T follicular helper cell (primary cell): ENCODE measurements around the gene C7orf57.
"Not testable (repeated sequence)": the region's sequence is repeated elsewhere in the genome, so short reads cannot be mapped to it uniquely, and the experiment has no call there.

Experiments used
- DNase-seq: peaks from one replicate; pipeline ENCODE4 v3.0.0-alpha.2; 2020; ENCODE audit warnings: low read depth
- total RNA-seq, 2 experiments: gene quantifications; one replicate each; lab custom pipeline; 2026; lab: John Stamatoyannopoulos, UW

C7orf57 gene
- 0.96 to 3.7 reads per million in 2 experiments for total RNA-seq

DNA sequence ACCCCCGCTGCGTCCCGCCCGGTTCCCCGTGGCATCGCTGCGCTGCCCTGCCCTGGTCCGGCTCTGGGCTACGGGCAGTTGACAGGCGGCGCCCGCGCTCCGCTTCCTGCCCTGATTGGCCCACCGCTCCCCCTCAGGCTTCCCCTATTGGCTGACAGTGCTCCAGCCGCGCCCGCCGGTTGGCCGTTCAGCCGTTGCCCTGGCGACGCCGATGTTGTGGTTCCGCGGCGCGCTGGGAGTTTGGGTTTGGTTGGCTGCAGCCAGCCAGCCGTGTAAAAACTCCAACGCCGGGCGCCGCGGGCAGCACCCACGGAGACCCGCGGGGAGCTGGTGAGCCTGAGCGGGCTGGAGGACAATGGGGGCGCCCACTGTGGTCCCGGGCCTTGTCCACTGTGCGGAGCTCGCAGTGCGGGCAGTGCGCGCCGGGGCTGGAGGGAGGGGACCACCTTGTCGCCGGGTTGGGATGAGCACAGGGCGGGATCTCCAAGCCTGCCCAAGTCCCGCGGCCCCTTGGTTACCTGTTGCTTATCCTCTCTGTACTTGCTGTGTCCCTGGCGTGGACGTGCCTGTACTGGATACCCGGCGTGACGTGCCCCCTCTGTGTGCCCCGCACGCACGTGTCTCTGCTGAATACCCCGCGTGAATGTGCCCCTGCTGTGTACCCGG lies at the start of gene C7orf57:
Gene C7orf57 (plus strand): TSS at position 243 of the 666 bp plus-strand sequence. CDS start 766 bp downstream, outside the sequence.
- peak; percentile 83 for DNase-seq

DNA sequence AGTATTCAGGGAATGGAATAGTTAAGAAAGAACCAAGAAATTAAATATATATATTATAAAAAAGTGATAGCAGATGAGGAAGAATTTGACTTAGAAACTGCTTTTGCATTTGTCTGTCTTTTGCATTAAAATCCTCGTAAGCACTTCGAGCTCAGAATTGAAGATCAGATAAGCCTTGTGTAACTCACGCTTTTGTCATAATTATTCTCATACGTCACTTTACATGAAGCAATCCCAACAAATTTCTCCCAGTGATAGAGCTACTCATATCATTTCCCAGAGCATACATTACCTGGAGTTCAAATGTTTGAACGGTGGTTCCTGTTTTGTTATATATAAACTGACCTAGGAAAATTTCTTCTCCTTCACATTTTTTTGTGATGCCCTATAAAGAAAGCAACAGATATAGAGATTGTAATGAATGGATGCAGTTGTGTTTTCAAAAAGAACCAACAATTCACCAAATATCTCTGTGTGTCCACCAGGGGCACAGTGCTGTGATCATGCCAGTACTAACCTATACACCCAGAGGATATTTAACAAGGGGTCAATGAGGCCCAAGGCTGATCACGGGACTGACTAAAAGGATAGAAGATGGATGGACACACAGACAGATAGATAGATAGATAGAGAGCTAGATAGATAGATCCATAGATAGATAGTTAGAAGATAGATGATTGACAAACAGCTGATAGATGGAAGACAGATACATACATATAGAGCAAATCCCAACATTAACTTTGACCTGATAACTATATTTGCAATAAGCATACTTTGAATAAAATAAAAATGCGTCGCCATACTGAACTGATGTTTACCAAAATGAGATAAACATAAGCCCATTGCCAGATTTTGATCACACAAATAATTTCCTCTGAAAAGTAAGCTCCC lies 46.6 kb upstream of the C7orf57 start:
- no peak for DNase-seq

DNA sequence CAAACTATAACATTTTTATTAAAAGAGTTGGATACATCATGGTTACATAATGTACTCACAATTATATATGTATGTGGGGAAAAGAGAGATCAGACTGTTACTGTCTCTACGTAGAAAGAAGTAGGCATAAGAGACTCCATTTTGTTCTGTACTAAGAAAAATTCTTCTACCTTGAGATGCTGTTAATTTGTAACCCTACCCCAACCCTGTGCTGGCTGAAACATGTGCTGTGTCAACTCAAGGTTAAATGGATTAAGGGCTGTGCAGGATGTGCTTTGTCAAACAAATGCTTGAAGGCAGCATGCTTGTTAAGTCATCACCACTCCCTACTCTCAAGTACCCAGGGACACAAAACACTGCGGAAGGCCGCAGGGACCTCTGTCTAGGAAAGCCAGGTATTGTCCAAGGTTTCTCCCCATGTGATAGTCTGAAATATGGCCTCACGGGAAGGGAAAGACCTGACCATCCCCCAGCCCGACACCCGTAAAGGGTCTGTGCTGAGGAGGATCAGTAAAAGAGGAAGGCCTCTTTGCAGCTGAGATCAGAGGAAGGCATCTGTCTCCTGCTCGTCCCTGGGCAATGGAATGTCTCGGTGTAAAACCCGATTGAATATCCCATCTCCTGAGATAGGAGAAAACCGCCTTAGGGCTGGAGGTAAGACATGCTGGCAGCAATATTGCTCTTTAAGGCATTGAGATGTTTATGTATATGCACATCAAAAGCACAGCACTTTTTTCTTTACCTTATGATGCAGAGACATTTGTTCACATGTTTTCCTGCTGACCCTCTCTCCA lies 45.5 kb upstream of the C7orf57 start:
- DNase-seq, result not testable (repeated sequence)

DNA sequence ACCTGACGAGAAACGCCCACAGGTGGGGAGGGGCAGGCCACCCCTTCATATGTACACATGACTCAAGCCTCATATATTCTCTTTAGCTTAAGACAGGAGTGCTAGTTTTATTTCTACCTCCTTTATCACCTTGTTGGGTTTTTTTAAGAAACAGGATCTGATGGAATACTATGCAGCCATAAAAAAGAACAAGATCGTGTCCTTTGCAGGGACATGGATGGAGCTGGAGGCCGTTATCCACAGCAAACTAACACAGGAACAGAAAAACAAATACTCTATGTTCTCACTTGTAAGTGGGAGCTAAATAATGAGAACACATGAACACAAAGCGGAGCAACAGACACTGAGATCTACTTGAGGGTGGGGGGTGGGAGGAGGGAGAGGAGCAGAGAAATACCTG lies 44.8 kb upstream of the C7orf57 start:
- DNase-seq, result no peak

DNA sequence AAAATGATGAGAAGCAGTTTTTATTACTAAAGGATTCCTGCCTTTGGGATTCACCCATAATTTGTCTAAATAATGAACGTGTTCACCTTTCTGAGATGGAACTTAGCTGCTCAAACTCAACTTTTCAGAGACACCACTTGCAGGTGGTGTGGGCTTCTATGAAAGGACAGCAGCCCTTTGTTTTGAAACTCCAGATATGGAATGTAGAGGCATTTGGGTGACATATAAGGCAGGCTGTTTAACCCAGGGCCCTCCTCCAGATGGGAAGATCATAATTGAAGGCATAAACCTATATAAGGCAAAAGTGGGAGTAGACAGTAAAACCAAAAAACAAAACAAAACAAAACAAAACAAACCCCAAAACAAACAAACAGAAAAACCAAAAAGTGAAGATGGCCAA lies 44.1 kb upstream of the C7orf57 start:
- DNase-seq, result no peak

DNA sequence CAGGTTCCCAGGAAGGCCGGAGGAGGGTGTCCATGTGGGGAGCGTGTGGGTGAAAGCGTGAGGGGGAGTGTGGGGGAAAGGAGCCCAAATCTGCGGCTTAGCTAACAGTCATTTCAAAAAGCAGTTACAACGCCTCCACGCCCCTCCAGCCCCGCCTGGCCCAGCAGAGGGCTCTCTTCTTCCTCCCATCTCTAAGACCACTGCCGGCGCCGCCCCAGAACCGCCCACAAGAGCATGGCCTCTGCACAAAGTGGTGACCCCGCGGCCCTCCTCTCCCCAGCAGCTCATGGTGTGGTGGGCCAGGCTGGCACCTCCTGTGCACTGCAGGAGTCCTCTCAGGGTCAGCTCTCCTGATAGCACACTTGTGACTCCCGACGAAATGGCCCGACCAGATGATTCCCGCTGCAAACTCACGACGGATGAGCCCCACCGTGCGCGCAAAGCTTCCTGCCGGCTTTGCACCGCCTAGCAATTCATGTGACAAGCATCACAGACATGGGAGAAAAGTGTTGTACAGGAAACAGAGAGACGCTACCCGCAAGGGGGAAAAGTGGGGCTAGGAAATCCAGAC lies 43.5 kb upstream of the C7orf57 start:
- peak; percentile 70 for DNase-seq

DNA sequence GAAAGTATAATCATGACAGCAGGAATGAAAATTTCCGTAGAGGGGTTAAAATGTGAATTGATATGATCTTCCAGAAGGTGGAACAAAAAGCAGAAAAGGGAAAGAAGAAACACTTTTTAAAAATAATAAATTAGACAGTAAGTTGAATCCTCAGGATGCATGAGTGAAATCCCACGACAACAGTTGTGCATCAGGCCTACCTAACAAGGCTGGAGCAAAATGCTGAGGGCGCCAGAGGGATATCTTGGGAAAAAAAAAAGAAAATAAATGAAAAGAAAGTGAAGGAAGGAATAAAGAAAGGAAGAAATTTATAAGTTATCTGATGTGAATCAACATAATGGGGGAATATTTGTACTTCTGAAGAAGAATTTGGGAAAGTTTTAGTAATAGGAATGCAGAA lies 42.9 kb upstream of the C7orf57 start:
- no peak for DNase-seq

DNA sequence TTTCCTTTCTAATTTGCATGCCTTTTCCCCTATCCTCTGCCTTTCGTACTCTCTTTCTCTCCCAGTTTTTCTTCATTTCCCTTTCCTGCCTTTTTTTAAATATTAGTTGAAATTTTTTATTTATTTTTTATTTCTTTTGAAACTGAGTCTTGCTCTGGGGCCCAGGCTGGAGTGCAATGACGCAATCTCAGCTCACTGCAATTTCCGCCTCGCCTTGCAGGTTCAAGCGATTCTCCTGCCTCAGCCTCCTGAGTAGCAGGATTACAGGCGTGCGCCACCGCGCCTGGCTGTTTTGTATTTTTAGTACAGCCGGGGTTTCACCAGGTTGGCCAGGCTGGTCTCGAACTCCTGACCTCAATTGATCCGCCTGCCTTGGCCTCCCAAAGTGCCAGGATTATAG lies 35.9 kb upstream of the C7orf57 start:
- no peak for DNase-seq

DNA sequence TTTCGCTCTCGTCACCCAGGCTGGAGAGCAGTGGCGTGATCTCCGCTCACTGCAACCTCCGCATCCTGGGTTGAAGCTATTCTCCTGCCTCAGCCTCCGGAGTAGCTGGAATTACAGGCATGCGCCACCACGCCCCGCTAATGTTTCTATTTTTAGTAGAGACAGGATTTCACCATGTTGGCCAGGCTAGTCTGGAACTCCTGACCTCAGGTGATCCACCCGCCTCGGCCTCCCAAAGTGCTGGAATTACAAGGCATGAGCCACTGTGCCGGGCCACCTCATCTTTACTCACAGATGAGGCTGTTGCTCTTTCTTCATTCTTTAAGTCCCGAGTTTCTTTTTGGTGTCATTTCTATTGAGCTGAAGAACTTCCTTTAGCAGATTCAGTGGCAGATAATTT lies 35.2 kb upstream of the C7orf57 start:
- DNase-seq, result not testable (repeated sequence)

DNA sequence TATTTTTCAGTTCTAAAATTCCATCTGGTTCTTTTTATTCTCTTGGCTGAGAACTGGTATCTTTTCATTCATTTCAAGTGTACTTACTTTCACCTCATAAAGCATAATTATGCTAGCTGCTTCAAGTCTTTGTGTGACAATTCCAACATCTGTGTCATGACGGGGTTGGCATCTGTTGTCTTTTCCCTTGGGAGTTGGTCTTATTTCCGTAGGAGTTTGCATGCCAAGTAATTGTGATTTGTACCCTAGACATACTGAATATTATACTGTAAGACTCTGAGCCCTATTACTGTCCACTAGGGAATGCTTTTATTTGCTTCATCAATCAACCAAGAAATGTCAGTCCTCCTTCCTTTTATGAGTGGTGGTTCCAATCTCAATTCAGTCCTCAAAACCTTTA lies 31.3 kb upstream of the C7orf57 start:
- DNase-seq, result no peak

DNA sequence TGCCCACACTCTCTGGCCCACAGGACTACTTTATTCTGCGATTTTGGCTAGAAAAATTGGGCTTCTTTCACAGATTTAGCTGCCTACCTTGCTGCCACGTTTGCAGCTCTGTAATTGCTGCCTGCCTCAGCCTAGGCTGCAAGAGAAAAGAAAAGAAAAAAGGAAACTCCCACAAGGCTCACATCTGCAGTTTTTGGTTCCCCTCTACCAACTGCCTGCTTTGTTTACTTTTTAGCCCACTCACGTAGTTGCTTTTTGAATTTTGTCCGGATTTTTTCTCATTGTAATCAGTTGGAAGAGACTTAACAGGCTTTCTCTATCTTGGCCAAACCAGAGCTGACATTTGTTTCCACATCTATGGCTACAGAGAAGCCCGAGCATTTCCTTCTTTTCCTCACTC lies 30.7 kb upstream of the C7orf57 start:
- DNase-seq, result no peak

DNA sequence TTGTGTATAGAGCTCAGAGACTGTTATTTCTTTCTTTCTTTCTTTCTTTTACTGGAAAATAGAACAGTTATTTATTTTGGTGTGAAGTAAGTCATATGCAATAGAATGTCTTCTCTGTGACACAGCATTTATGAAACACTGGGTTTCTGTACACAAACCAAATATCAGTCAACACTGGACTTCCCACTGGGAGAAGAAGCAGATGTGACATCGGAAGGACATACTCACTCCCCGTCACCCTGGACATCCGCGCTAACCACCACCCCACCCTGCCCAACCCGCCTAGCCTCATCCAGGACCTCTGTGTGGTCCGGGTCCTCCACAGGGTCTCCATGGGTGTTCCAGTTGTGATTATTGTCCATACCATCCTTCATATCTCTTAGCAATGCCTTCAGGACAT lies 28.5 kb upstream of the C7orf57 start:
- no peak for DNase-seq

DNA sequence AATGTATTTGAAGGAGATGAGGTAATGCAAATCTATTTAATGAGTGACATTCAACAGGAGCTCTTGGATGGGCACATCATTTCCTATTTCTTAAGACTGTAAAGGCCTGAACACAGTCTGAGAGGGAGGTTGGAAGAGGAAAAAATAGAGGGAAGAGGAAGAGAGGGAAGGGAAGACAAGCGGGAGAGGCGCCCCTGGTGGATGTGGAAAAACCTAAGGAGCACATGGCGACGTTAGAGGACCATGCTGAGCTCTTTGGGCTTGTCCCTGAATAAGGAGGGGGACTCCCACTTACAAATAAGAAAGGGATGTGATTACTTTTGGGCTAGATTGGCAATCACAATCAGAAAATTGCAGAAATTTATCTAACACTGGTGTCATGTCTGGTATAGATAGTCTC lies 26.1 kb upstream of the C7orf57 start:
- no peak for DNase-seq

DNA sequence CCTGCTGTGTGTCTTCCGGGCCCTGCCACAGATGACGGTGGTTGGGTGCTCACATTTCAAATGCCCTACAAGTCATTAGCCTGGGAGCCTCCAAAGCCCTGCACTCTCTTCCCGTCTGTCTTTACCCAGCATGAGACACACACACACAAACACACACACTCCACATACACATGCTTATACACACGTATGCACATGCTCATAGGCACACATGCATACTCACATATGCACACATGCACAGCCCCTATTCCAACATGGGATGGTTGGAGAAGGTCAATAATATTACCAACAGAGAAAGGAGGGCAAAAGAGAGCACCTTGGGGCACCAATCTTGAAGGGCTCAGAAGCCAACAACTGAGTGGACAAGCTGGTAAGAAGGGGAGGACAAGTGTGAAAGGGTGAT lies 25.4 kb upstream of the C7orf57 start:
- no peak for DNase-seq

DNA sequence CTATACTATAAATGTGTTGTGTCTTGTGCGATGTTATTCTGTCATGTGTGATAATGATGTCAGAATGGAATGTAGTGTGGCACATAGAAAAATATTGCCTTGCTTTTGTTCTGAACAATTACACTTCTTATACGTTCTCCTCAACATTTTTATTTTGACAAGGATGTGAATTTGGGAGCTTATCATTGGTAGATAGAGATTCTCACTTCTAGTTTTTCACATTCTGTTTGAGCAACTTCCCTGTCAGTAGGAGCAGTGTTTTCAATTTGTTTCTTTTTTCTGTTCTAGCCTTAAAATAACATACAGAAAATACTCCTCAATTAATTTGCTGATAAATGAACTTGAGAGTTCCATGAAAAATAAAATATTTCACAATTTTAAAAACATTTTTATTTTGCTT lies 24.0 kb upstream of the C7orf57 start:
- DNase-seq, result no peak

DNA sequence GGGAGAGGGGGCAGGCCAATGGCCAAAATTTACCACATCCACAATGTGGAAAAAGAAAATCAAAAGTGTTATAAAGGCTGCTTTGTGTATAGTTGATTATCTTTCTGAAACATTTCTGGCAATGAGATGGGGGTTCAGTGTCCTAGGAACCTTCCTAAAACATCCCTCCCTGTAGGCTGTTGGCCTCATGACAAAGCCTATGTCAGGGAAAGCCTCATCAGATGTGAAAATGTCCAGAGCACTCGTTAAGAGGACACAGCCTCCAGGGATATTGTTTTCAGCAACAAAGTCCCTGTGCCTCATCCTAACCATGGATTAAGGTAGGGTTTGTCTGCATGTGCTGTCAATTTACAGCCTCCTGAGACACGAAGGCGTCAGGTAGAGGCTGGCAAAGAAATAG lies 23.4 kb upstream of the C7orf57 start:
- no peak for DNase-seq

DNA sequence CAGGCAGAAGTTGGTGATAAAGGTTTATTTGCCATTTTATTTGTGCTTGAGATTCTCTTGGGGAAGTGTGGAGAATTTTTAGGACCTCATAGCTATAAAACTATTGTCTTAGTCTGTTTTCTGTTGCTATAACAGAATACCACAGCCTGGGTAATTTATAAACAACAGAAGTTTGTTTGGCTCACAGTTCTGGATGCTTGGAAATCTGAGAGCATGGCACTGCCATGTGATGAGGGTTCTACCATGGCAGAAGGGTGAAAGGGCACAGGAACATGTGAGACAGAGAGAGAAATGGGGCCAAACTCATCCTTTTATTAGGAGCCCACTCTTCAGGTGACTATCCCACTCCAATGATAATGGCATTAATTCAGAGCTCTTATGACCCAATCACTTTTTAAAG lies 18.7 kb upstream of the C7orf57 start:
- no peak for DNase-seq

DNA sequence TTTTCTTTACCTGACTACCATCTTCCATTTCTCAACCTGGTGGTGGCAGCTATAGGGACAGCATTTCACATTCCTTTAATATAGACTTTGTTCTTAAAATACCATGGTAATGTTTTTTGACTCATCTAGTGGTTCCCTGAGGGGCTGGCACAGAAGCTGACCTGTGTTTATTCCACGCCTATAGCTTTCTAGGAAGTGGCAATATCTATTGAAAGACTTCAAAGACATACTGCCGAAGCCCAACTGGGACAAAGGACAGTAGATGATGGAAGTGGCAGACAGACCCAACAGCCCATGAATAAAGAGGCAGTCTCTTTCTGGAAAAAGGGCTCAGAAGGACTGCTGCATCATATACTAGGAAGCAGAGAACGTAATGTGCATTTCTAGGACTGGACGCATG lies 17.7 kb upstream of the C7orf57 start:
- DNase-seq, result no peak

DNA sequence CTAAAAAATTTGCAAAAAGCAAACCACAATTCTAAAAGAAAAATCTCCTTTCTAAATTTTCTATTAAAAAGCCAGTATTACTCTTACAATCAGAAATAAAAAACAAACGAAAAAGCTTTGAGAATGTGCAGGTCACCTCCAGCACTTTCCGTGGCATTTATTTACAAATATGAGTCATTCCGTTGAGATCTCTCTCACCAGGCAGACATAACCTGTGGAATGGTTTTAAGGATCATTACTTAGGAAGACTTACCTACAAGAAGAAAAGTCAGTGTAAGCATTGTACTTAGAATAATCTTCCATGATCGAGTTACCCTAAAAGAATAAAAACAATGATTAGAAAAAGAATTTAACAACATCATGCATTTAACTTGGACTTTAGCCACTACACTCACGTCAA lies 9.7 kb upstream of the C7orf57 start:
- no peak for DNase-seq

DNA sequence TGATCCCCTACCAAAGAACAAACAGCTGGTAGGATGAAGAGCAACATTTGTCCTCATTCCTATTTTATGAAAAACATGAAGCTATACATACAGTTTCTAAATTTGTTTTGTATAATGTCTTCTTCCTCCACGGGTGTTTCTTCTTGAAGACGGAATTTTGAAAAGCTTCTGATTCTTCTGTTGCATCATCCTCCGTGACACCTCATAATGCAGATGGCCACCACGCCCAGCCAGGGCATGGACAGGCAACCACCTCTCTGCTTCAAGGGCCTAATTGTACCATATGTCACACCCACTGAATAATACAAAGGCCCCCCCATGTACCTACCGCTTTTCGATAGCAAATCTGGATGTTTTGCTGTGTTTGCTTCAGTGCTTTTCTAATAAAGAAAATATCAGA lies 6.4 kb upstream of the C7orf57 start, which contains the start of gene SUN3:
Gene SUN3 (minus strand): TSS at position 170 of the 400 bp plus-strand sequence. CDS start 169 bp downstream, at position 1.
- no peak for DNase-seq

DNA sequence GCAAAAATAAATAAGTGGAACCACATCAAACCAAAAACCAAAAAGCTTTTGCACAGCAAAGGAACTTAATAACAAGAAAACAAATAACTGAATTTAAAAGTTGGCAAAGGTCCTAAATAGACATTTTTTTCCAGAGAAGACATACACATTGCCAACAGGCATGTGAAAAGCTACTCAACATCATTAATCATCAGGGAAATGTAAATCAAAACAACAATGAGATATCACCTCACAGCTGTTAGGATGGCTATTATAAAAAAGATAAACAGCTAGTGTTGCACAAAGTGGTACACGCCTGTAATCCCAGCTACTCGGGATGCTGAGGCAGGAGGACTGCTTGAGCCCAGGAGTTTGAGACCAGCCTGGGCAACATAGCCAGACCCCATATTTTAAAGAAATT lies 4.2 kb upstream of the C7orf57 start:
- no peak for DNase-seq

DNA sequence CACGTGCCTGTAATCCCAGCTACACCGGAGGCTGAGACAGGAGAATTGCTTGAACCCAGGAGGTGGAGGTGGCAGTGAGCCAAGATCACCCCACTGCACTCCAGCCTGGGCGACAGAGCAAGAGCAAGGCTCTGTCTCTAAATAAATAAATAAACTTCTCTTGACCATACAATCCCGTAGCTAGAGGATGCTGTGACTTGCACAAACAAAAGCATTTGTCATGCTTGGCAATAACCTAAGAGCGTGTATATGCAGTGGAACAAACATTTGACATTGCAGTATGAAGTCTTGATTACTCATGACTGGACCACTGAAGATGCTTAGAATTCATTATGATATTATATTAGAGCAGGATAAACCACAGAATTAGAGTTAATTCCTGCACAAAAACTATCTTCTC lies 1.4 kb upstream of the C7orf57 start:
- no peak for DNase-seq
